HepG2 (cell line): ENCODE results near the gene SLC16A3. TPM values are rescaled to one million over a fixed set of nuclear protein-coding genes. Genes with fewer than 3 reads are reported as not detected.

Source experiments
- AHDC1 ChIP-seq: sonication (generic); formaldehyde crosslinking; IDR thresholded peaks from 2 replicates; pipeline ENCODE4 v1.5.1; 2020; ENCODE audit warnings: mild to moderate bottlenecking, missing genetic modification reagents, borderline replicate concordance
- ARID3A ChIP-seq: IDR thresholded peaks from 2 replicates; pipeline ENCODE4 v1.6.1; 2012; ENCODE audit warnings: low read depth, low read length, improper control_type of control experiment
- CC2D1A ChIP-seq: sonication (generic); formaldehyde crosslinking; IDR thresholded peaks from 2 replicates; pipeline ENCODE4 v1.8.1; 2023; ENCODE audit warnings: mild to moderate bottlenecking, missing genetic modification reagents
- E2F1 ChIP-seq: sonication (generic); formaldehyde crosslinking; IDR thresholded peaks from 2 replicates; pipeline ENCODE4 v1.5.0; 2020; ENCODE audit warnings: missing genetic modification reagents
- HDAC6 ChIP-seq: fragments of 200-600 bp; sonication (generic); IDR thresholded peaks from 2 replicates; pipeline ENCODE4 v1.7.0; 2017; ENCODE audit warnings: mild to moderate bottlenecking, antibody characterized with exemption, low read length, low read depth
- HNRNPLL ChIP-seq: fragments of 200-400 bp; formaldehyde crosslinking; IDR thresholded peaks from 2 replicates; pipeline ENCODE4 v1.6.1; 2017; ENCODE audit warnings: mild to moderate bottlenecking, low read depth, low read length; ENCODE audit not compliant: poor library complexity, severe bottlenecking
- HOXA9 ChIP-seq: sonication (generic); formaldehyde crosslinking; IDR thresholded peaks from 2 replicates; pipeline ENCODE4 v1.8.1; 2022; ENCODE audit warnings: missing genetic modification reagents, mild to moderate bottlenecking, moderate library complexity, borderline replicate concordance
- MTA3 ChIP-seq: sonication (generic); formaldehyde crosslinking; IDR thresholded peaks from 2 replicates; pipeline ENCODE4 v1.4.0; 2020; ENCODE audit warnings: missing genetic modification reagents
- MTF1 ChIP-seq: sonication (generic); formaldehyde crosslinking; IDR thresholded peaks from 2 replicates; pipeline ENCODE4 v1.5.0; 2020; ENCODE audit warnings: missing genetic modification reagents
- NFKBIZ ChIP-seq: IDR thresholded peaks from 2 replicates; pipeline ENCODE4 v1.6.1; 2018; ENCODE audit warnings: missing genetic modification reagents, missing compliant biosample characterization
- POLR2G ChIP-seq: fragments of 200-400 bp; formaldehyde crosslinking; IDR thresholded peaks from 2 replicates; pipeline ENCODE4 v1.6.1; 2018; ENCODE audit warnings: mild to moderate bottlenecking, low read depth, low read length, moderate library complexity
- SMAD9 ChIP-seq: sonication (generic); formaldehyde crosslinking; IDR thresholded peaks from 2 replicates; pipeline ENCODE4 v1.5.1; 2020; ENCODE audit warnings: mild to moderate bottlenecking, missing genetic modification reagents
- YY1 ChIP-seq: IDR thresholded peaks from 2 replicates; pipeline ENCODE4 v1.6.1; 2011; ENCODE audit warnings: low read length, low read depth, moderate library complexity, mild to moderate bottlenecking; ENCODE audit not compliant: insufficient read depth, insufficient replicate concordance
- ZNF230 ChIP-seq: sonication (generic); formaldehyde crosslinking; IDR thresholded peaks from 2 replicates; pipeline ENCODE4 v1.4.0; 2020; ENCODE audit warnings: mild to moderate bottlenecking, missing genetic modification reagents
- ZNF333 ChIP-seq: sonication (generic); formaldehyde crosslinking; IDR thresholded peaks from 2 replicates; pipeline ENCODE4 v1.4.0; 2020; ENCODE audit warnings: mild to moderate bottlenecking, missing genetic modification reagents, borderline replicate concordance
- ZNF362 ChIP-seq: sonication (generic); formaldehyde crosslinking; IDR thresholded peaks from 2 replicates; pipeline ENCODE4 v1.4.0; 2020; ENCODE audit warnings: missing genetic modification reagents, mild to moderate bottlenecking, borderline replicate concordance
- ZNF484 ChIP-seq: sonication (generic); formaldehyde crosslinking; IDR thresholded peaks from 2 replicates; pipeline ENCODE4 v1.5.1; 2020; ENCODE audit warnings: mild to moderate bottlenecking, low read depth, missing genetic modification reagents, borderline replicate concordance
- ZNF670 ChIP-seq: sonication (generic); formaldehyde crosslinking; IDR thresholded peaks from 2 replicates; pipeline ENCODE4 v1.8.0; 2022; ENCODE audit warnings: mild to moderate bottlenecking, missing genetic modification reagents, borderline replicate concordance
- ZNF790 ChIP-seq: sonication (generic); formaldehyde crosslinking; IDR thresholded peaks from 2 replicates; pipeline ENCODE4 v1.8.0; 2022; ENCODE audit warnings: missing genetic modification reagents, mild to moderate bottlenecking, borderline replicate concordance
- polyA plus RNA-seq, 8 experiments: library from polyadenylated mRNA; depleted of rRNA in 3 of 8; stranded (reverse) in 7 of 8; unstranded in 1 of 8; fragments of >200 nt; fragmentation: Illumina TruSeq in 4 of 8; extraction: Trizol in 4 of 8; gene quantifications; 2 replicates each; pipeline versions ENCODE4 v1.2.1 to v1.2.3, GENCODE V29; 2011 to 2016; ENCODE audit warnings: low read depth in 4 of 8, missing spikeins in 1 of 8, mixed read lengths in 1 of 8; ENCODE audit not compliant: insufficient read depth in 1 of 8
- total RNA-seq, 5 experiments: library from RNA; depleted of rRNA; stranded (reverse); fragments of >200 nt; fragmentation: Illumina TruSeq; extraction: Trizol; gene quantifications; 2 replicates each; pipeline ENCODE4 v1.2.3, GENCODE V29; 2016; ENCODE audit warnings: low read depth in 1 of 5

SLC16A3 gene
- total and polyA plus RNA-seq, 2 of the 13 experiments (the other 11 are each of a cell fraction or from before 2014, with no cell fraction given) = 242 to 349 TPM

- TF ChIP-seq ARID3A (peak; percentile 88), HDAC6 (no peak), HOXA9 (CRISPR knock-in tag) (no peak), MTF1 (no peak), ZNF670 (peak; percentile 96), ZNF230 (CRISPR knock-in tag) (no peak; the same call in 1 of the 2 replicates), NFKBIZ (CRISPR knock-in tag) (peak; percentile 97), MTA3 (CRISPR knock-in tag) (no peak), ZNF362 (peak; percentile 53; the same call in 1 of the 2 replicates), ZNF790 (CRISPR knock-in tag) (no peak), SMAD9 (no peak), POLR2G (peak; percentile 56; the same call in 1 of the 2 replicates), E2F1 (CRISPR knock-in tag) (peak; percentile 72), ZNF484 (CRISPR knock-in tag) (no peak), AHDC1 (CRISPR knock-in tag) (peak; percentile 47), ZNF333 (CRISPR knock-in tag) (no peak; the same call in 1 of the 2 replicates), YY1 (peak; percentile 60), HNRNPLL (peak; percentile 48), CC2D1A (CRISPR knock-in tag) (no peak)
Measured at GRCh38 chr17:82267575-82268379, 38.9 kb downstream of the SLC16A3 start (continued).
